Activated T-cell treated with anti-CD3 and anti-CD28 coated beads, Interleukin-2, amount 50 U/mL, for 1 hour (primary cell): ENCODE measurements around the gene NEU4.
"Not testable (repeated sequence)": the region's sequence is repeated elsewhere in the genome, so short reads cannot be mapped to it uniquely, and the experiment has no call there.

ENCODE experiments used
- DNase-seq: peaks from one replicate; pipeline ENCODE4 v3.0.0-alpha.2; 2020

NEU4 gene, protein sequence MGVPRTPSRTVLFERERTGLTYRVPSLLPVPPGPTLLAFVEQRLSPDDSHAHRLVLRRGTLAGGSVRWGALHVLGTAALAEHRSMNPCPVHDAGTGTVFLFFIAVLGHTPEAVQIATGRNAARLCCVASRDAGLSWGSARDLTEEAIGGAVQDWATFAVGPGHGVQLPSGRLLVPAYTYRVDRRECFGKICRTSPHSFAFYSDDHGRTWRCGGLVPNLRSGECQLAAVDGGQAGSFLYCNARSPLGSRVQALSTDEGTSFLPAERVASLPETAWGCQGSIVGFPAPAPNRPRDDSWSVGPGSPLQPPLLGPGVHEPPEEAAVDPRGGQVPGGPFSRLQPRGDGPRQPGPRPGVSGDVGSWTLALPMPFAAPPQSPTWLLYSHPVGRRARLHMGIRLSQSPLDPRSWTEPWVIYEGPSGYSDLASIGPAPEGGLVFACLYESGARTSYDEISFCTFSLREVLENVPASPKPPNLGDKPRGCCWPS

DNA sequence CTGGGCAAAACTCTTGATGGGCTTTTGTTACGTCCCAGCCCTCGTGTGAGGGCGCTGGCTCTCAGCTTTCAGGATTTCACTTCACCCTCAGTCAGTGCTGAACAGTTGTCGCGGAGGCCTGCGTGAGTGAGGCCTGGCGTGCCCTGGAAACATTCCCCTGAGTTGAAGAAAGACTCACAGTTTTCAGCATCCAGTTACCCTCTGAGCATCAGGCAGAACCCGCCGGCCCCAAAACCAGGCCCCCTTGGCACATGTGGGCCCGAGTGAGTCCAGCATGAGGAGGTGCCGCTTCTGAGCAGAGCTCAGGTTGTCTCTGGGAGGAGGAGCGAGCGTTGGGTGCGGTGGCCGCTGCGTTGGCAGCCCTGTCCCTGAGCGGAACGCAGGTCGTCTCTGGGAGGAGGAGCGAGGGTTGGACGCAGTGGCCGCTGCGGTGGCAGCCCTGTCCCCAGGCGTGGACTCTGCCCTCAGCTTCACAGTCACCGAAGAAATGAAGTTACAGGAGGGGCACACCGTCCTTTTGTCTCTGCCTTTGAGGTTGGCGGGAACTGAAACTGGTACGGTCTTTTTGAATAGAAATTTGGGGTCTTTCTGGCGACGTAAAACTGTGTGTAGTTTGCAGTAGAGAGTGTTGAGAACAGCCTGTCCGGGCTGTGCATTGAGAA is at the start of gene NEU4:
TSS of gene NEU4 (plus strand) at position 473 of the 662 bp plus-strand sequence. CDS start 5,292 bp downstream, outside the sequence.
- no peak for DNase-seq

GRCh38 chr2:241759893-241760292 is 49.1 kb upstream of the NEU4 start:
- not testable (repeated sequence) for DNase-seq

DNA sequence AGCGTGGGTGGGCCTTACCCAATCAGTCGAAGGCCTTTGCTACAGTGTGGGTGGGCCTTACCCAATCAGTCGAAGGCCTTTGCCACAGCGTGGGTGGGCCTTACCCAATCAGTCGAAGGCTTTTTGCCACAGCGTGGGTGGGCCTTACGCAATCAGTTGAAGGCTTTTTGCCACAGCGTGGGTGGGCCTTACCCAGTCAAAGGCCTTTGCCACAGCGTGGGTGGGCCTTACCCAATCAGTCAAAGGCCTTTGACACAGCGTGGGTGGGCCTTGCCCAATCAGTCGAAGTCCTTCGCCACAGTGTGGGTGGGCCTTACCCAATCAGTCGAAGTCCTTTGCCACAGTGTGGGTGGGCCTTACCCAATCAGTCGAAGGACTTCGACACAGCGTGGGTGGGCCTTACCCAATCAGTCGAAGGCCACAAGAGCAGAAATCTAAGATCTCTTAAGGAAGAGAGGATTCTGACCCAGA is 48.7 kb upstream of the NEU4 start:
- no peak for DNase-seq

- peak; percentile 28 for DNase-seq
These were observed 46.6 kb upstream of the NEU4 start for GRCh38 chr2:241762321-241762932.

- peak; percentile 63 for DNase-seq
These were observed 46.0 kb upstream of the NEU4 start for GRCh38 chr2:241762933-241763369.

GRCh38 chr2:241763551-241764274 is 45.3 kb upstream of the NEU4 start:
- peak; percentile 21 for DNase-seq

GRCh38 chr2:241764275-241765241 is 44.4 kb upstream of the NEU4 start:
- peak; percentile 17 for DNase-seq

DNA sequence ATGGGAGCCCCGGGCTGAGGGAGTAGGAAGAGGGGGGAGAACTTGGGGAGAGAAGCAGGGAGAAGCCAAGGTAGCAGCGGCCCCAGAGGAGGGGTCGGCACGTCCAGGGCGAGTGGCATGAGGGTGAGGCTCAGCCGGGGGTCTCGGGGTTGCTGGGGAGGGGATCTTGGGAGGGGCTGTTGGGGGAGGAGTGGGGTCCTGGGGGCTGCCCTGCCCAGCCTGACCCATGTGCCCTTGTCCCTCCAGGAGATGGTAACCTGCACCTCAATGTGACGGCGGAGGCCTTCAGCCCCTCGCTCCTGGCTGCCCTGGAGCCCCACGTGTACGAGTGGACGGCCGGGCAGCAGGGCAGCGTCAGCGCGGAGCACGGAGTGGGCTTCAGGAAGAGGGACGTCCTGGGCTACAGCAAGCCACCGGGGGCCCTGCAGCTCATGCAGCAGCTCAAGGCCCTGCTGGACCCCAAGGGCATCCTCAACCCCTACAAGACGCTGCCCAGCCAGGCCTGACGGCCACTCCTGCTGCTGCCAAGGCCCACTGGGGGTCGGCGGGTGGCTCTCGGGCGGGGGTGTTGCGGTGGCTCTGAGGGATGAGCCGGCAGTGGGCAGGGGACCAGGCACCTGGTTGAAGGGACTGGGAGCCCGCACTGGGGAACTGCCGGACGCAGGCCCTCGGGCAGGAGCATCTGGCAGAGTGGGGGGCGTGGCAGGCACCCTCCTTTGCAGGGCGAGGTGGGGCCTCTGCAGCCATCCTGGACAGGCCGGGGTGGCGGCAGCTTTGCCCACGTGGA is 41.3 kb upstream of the NEU4 start:
- DNase-seq: peak; percentile 15

GRCh38 chr2:241768251-241768711 is 40.7 kb upstream of the NEU4 start:
- peak; percentile 9 for DNase-seq

GRCh38 chr2:241768850-241769249 is 40.1 kb upstream of the NEU4 start:
- DNase-seq: peak; percentile 8

DNA sequence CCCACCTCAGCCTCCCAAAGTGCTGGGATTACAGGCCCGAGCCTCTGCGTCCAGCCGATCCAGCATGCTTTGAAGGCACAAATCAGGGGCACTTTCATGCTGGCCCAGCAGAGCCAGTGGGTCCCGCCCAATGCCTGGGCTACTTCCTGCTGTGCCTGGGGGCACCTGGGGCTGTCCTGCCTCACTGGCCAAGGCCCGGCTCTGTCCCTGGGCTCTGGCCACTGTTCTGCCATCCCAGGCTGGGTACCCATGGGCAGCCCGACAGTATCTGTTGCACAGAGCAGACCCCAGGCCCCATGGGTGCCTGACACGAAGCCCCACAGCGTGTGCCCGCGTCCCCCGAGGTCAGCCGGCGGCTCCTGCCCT is 39.2 kb upstream of the NEU4 start:
- DNase-seq: no peak

DNA sequence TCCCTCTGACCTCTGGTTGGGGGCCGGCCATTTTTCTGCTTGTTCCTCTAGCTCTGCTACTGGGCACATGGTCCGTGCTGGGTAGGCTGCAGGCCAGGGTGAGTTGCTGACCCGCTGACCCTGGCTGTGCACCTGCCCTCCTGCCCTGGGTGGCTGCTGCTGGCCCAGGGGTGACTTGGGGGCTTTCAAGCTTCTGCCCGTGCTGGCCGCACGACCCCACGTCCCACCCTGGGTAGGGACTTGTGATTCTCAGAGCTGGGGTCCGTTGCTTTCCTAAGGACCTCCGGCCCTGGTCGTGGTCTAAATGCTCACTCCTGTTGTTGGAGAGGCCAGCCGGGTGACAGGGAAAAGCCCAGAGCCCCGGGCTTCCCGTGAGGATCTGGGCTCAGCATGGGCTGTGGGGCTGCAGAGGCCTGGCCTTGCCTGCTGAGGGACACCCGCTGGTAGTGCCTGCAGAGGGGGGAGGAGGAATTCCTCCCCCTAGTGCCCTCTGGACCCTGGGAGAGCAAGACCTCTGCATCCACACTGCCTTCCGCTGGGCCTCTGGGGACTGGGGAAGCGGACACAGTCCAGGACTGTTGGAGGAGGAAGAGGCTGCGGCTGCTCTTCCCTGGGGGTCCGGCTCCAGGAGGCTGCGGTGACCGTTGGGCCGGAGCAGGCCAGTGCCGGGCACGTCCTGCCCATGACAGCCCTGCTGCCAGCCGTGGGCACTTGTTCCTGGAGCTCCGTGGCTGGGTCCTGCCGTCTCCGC is 38.6 kb upstream of the NEU4 start:
- DNase-seq: no peak

DNA sequence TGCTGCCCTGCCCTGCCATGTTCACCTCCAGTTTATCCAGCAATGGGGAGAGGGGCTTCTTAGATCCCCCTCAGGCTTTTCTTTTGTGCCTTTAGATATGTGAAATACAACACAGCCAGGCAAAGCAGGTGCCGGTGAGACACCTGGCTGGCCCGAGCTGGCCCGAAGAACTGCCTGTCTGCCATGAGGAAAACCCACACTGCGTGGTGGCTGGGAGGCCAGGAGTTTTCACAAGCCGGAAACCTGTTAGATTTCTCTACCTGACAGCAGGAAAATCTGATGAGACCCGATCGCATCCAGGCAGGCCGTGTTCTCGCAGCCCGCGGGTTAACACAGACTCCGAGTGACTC is 38.1 kb upstream of the NEU4 start:
- DNase-seq: peak; percentile 14

- DNase-seq: peak; percentile 10
These were observed 37.5 kb upstream of the NEU4 start for GRCh38 chr2:241771286-241772062.

DNA sequence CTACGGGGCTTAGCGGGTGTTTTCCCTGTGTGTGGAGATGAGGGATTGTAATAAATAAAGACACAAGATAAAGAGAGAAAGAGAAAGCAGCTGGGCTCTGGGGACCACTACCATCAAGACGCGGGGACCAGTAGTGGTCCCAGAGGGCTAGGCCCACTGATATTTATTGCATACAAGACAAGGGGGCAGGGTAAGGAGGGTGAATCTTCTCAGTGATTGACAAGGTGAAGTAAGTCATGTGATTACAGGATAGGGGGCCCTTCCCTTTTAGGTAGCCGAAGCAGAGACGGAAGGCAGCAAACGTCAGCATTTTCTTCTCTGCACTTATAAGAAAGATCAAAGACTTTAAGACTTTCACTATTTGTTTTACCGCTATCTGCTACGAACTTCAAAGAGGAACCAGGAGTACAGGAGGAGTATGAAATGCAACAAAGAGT is 36.9 kb upstream of the NEU4 start:
- peak; percentile 16 for DNase-seq

DNA sequence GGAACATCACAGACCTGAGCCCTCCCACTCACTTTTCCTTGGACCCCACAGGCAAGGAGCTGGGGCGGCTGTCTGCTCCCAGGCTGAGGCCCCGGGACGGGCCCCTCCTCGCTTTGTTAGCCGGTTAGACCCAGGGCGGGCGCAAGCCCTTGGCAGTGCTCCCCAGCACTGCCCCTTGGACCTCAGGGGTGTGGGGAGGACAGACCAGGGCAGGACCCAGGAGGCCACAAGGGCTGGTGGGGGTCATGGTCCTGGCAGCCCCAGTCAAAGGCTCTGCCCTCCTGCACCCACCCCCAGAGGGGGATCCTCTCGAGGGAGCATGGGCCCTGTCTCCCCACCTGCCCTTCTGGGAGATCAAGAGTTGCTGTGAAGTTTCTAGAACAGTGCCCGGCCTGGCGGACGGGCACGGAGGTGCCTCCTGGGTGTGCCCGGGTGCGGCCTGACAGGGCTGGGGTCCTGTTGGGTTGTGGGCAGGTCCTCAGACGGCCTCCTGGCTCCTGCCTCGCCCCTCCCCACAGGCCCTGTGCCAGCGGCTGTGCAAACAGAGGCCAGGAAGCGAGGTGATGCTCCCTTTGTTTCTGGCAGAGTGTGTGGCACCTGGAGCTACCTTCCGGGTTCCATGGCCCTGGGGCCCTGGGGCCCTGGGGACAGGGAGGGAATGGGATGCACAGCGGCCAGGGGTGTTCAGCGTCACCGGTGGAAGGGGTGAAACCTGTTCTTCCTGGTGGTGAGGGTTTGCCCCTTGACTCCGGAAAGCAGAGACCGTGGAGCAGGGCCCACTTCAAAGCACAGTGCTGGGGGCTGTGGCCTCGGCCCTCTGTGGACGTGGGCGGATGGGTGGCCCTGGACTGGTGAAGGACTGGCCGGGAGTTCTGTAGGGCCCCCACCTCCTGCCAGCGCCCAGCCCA is 35.2 kb upstream of the NEU4 start:
- peak; percentile 14 for DNase-seq

- peak; percentile 11 for DNase-seq
These were observed 34.4 kb upstream of the NEU4 start for GRCh38 chr2:241774419-241775222.
